ENCODE measurements around the gene BIRC6.
"Not testable (repeated sequence)": the region's sequence is repeated elsewhere in the genome, so short reads cannot be mapped to it uniquely, and the experiment has no call there.

Gene BIRC6

GRCh38 chr2:32452338-32453064, 95.7 kb downstream of the BIRC6 start:
- DNase-seq (ENCODE audit: low spot score), result no peak
- TF ChIP-seq, protein P1, sequence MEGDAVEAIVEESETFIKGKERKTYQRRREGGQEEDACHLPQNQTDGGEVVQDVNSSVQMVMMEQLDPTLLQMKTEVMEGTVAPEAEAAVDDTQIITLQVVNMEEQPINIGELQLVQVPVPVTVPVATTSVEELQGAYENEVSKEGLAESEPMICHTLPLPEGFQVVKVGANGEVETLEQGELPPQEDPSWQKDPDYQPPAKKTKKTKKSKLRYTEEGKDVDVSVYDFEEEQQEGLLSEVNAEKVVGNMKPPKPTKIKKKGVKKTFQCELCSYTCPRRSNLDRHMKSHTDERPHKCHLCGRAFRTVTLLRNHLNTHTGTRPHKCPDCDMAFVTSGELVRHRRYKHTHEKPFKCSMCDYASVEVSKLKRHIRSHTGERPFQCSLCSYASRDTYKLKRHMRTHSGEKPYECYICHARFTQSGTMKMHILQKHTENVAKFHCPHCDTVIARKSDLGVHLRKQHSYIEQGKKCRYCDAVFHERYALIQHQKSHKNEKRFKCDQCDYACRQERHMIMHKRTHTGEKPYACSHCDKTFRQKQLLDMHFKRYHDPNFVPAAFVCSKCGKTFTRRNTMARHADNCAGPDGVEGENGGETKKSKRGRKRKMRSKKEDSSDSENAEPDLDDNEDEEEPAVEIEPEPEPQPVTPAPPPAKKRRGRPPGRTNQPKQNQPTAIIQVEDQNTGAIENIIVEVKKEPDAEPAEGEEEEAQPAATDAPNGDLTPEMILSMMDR (IDR thresholded peaks at IDR 0.05), result no peak
- H3K4me3 ChIP-seq, result no peak overlapping the region
- H3K27ac ChIP-seq, result no peak overlapping the region

GRCh38 chr2:32453242-32454062, 96.6 kb downstream of the BIRC6 start:
- H3K27ac ChIP-seq, result no peak overlapping the region
- TF ChIP-seq, protein P1 (IDR thresholded peaks at IDR 0.05), result no peak
- no peak for DNase-seq (ENCODE audit: low spot score)
- no peak overlapping the region for H3K4me3 ChIP-seq

DNA sequence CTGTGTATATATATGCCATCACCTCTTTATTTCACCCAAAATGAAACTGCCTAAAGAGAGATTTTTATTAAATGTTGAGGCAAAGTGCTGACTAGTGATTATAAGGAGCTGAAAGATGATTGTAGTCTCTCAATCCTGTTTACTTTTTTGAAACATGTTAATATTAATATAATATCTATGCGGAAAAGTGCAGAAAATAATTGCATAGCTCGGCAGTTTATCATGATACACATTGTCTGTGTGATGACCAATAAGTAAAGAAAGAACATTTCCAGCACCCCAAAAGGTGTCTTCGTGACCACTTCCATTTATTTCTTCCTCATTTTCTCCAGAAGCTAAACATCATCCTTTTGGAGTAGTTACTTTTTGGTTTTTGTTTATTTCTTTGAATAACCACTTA, 99.0 kb downstream of the BIRC6 start:
- TF ChIP-seq, protein P1 (IDR thresholded peaks at IDR 0.05), result no peak
- DNase-seq (ENCODE audit: low spot score), result no peak
- no peak overlapping the region for H3K27ac ChIP-seq
- no peak overlapping the region for H3K4me3 ChIP-seq

DNA sequence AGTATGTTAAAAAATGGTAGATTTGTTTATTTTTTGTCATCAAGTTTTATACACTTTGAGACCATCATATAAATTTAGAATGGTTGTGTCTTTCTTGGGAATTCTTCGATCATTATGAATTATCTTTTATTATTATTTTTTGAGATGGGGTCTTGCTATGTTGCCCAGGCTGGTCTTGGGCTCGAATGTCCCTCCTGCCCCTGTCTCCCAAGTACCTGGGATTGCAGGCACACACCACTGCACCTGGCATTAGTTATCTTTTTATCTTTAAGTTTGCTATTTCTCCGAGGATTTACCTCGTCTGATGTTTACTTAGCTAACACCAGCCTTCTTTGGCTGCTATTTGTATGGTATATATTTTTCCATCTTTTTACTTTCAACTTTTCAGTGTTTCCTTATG, 100.0 kb downstream of the BIRC6 start:
- DNase-seq (ENCODE audit: low spot score), result no peak
- TF ChIP-seq, protein P1 (IDR thresholded peaks at IDR 0.05), result no peak

DNA sequence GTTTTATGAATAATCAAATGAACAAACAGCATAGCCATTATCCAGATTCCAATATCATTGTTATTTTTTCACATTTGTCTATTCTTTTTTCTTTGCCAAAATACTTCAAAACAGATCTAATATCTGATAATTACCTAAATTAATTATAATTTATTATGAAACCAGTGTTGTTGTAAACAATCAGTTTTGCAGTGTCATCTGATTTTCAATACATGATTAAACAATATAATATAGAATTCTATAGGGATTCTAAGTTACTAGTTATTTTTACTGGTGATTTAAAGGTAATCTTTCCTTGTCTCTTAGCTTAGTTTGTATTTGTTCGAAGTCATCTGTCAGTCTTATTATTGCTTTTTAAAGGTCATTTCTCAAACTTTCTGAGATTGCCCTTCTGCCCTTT, 101.0 kb downstream of the BIRC6 start:
- Histone ChIP-seq H3K4me3 (no peak overlapping the region), H3K27ac (no peak overlapping the region)
- TF ChIP-seq, protein P1 (IDR thresholded peaks at IDR 0.05), result no peak
- DNase-seq (ENCODE audit: low spot score), result no peak

More for the DNA sequence above, 100.0 kb downstream of the BIRC6 start:
- H3K27ac ChIP-seq, result no peak overlapping the region
- no peak overlapping the region for H3K4me3 ChIP-seq

- H3K27ac ChIP-seq; DNase-seq (ENCODE audit: low spot score); H3K4me3 ChIP-seq: not testable (repeated sequence)
Measured at GRCh38 chr2:32460861-32461260, 104.0 kb downstream of the BIRC6 start.

- TF ChIP-seq, protein P1 (IDR thresholded peaks at IDR 0.05), result no peak
- Histone ChIP-seq H3K4me3 (no peak overlapping the region), H3K27ac (no peak overlapping the region)
- no peak for DNase-seq (ENCODE audit: low spot score)
Measured at GRCh38 chr2:32463110-32463509, 106.3 kb downstream of the BIRC6 start.

All from coronary artery (tissue), 2 donors.